ENCODE measurements around the gene KCNAB2. TPM values are rescaled to one million over a fixed set of nuclear protein-coding genes. Genes with fewer than 3 reads are reported as not detected.

The KCNAB2 gene
- polyA plus RNA-seq, 1 experiment: 10.3 TPM

- ChIA-PET POLR2A (no interaction called here), CTCF (interaction anchor here (0.6 kb wide), 1 partner anchor 219 kb away, joined by 4 read pairs; no protein-coding TSS in a partner anchor)
- Histone ChIP-seq H3K27me3 (ENCODE audit: control insufficient read depth, insufficient read depth, low read length) (no peaks in the 10 kb centered on the region), H3K4me3 (ENCODE audit: low read depth, low read length) (no peak overlapping the region), H3K36me3 (ENCODE audit: control insufficient read depth, insufficient read depth, low read length) (no peaks in the 10 kb centered on the region)
- DNase-seq (ENCODE audit: low read depth): no peak
- TF ChIP-seq CTCF (IDR thresholded peaks at IDR 0.05; ENCODE audit: insufficient read depth, low read depth, low read length): no peak
These were observed 56.8 kb downstream of the KCNAB2 start for GRCh38 chr1:6102532-6102845.

DNA sequence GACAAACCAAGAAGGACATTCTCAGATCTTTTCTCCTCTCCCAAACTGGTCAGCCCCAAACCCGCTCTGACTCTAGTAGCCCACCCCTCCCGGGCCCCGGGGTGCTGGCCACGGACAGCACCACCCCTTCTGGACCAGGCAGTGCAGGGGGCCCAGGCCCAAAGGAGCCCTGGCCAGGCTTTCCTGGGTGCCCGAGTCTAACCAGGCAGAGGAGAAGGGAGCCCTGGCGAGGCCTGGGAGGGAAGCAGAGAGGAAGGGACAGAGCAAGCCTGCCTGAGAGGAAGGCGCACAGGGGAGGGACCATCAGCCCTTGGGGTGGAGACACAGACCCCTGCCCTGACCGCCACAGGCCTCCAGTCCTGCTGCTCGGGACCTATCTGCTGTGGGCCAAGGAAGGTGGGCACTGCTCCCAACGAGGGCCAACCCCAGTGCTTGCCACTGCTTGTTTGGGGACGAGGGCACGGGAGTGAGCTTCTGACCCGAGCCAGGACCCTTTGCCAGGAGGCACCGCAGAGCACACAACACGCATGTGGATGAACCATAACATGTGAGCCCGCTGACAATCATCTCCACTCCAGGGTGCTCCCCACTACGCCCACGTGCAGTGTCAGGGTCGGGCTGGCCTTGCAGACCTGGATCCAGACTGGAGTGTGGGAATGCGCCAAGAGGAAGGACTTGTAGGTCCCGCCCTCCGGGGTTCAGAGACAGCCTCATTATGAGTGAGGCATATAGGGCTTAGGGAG, 57.6 kb downstream of the KCNAB2 start:
- TF ChIP-seq CTCF (IDR thresholded peaks at IDR 0.05; ENCODE audit: insufficient read depth, low read depth, low read length): no peak
- no peak overlapping the region for H3K4me3 ChIP-seq (ENCODE audit: low read depth, low read length)
- no peaks in the 10 kb centered on the region for H3K27me3 ChIP-seq (ENCODE audit: control insufficient read depth, insufficient read depth, low read length)
- H3K36me3 ChIP-seq (ENCODE audit: control insufficient read depth, insufficient read depth, low read length): no peaks in the 10 kb centered on the region
- ChIA-PET POLR2A (no interaction called here), CTCF (no interaction called here)
- DNase-seq (ENCODE audit: low read depth): no peak

GRCh38 chr1:6103854-6104530, 58.3 kb downstream of the KCNAB2 start:
- CTCF ChIA-PET: interaction anchor here (1.0 kb wide), 1 partner anchor 141 kb away, joined by 3 read pairs; no protein-coding TSS in a partner anchor
- no peak for DNase-seq (ENCODE audit: low read depth)
- TF ChIP-seq CTCF (IDR thresholded peaks at IDR 0.05; ENCODE audit: insufficient read depth, low read depth, low read length): no peak
- H3K36me3 ChIP-seq (ENCODE audit: control insufficient read depth, insufficient read depth, low read length): no peaks in the 10 kb centered on the region
- POLR2A ChIA-PET: no interaction called here
- H3K4me3 ChIP-seq (ENCODE audit: low read depth, low read length): no peak overlapping the region
- H3K27me3 ChIP-seq (ENCODE audit: control insufficient read depth, insufficient read depth, low read length): no peaks in the 10 kb centered on the region

DNA sequence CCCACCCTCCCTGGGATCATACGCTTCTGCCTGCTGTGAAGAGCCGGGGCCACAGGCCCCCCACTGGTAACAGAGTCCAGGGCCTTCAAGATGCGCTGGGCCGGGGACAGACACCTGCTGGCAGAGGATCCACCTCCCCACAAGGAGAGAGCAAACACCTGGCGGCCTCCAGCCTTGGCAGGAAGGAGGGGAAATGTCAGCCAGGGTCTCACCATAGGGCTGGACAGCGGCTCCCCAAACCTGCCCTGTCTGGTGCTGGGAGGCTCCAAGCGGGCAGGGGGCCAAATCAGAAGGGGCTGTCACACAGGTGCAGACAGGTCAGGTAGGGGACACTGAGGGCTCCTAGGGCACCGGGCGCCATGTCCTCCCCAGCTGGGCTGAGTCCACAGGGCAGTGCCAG, 58.9 kb downstream of the KCNAB2 start:
- H3K4me3 ChIP-seq (ENCODE audit: low read depth, low read length): no peak overlapping the region
- DNase-seq (ENCODE audit: low read depth): no peak
- POLR2A ChIA-PET: no interaction called here
- no peak for TF ChIP-seq CTCF (IDR thresholded peaks at IDR 0.05; ENCODE audit: insufficient read depth, low read depth, low read length)
- H3K36me3 ChIP-seq (ENCODE audit: control insufficient read depth, insufficient read depth, low read length): no peaks in the 10 kb centered on the region
- CTCF ChIA-PET: interaction anchor here (1.0 kb wide), 1 partner anchor 140 kb away, joined by 3 read pairs; no protein-coding TSS in a partner anchor
- no peaks in the 10 kb centered on the region for H3K27me3 ChIP-seq (ENCODE audit: control insufficient read depth, insufficient read depth, low read length)

- no peak for TF ChIP-seq CTCF (IDR thresholded peaks at IDR 0.05; ENCODE audit: insufficient read depth, low read depth, low read length)
- Histone ChIP-seq H3K27me3 (ENCODE audit: control insufficient read depth, insufficient read depth, low read length) (no peaks in the 10 kb centered on the region), H3K36me3 (ENCODE audit: control insufficient read depth, insufficient read depth, low read length) (no peaks in the 10 kb centered on the region), H3K4me3 (ENCODE audit: low read depth, low read length) (no peak overlapping the region)
- ChIA-PET POLR2A (no interaction called here), CTCF (interaction anchor here (1.0 kb wide), 1 partner anchor 140 kb away, joined by 3 read pairs; no protein-coding TSS in a partner anchor)
- no peak for DNase-seq (ENCODE audit: low read depth)
These were observed 59.6 kb downstream of the KCNAB2 start for GRCh38 chr1:6105218-6105679.
